Mesenchymal stem cell (in vitro differentiated cells and primary cell): ENCODE measurements around the gene HTN3.
"Not testable (repeated sequence)": the region's sequence is repeated elsewhere in the genome, so short reads cannot be mapped to it uniquely, and the experiment has no call there.

Experiments
- DNase-seq: peaks from one replicate; pipeline ENCODE4 v3.0.0-alpha.2; 2013
- H2AFZ ChIP-seq: one replicate; pipeline ENCODE4 v1.6.1; 2013; ENCODE audit warnings: low read depth, mild to moderate bottlenecking, control low read depth, inconsistent platforms, low read length, moderate library complexity
- H2AK5ac ChIP-seq: 2 replicates; pipeline ENCODE4 v1.6.1; 2013; ENCODE audit warnings: low read length, moderate library complexity, mild to moderate bottlenecking, inconsistent platforms; ENCODE audit not compliant: severe bottlenecking
- H2BK120ac ChIP-seq: one replicate; pipeline ENCODE4 v1.6.1; 2013; ENCODE audit warnings: low read depth, mild to moderate bottlenecking, inconsistent platforms, low read length, moderate library complexity
- H2BK12ac ChIP-seq, 2 experiments: one replicate each; pipeline ENCODE4 v1.6.1; 2013; ENCODE audit warnings: inconsistent platforms in 2 of 2, low read length in 2 of 2, mild to moderate bottlenecking in 2 of 2, moderate library complexity in 2 of 2, control low read depth in 1 of 2
- H2BK15ac ChIP-seq: one replicate; pipeline ENCODE4 v1.6.1; 2013; ENCODE audit warnings: mild to moderate bottlenecking, low read depth, inconsistent platforms; ENCODE audit not compliant: poor library complexity, severe bottlenecking
- H2BK5ac ChIP-seq: 2 replicates; pipeline ENCODE4 v1.6.1; 2013; ENCODE audit warnings: low read depth, mild to moderate bottlenecking, low read length, control low read depth, inconsistent platforms; ENCODE audit not compliant: poor library complexity, severe bottlenecking
- H3K14ac ChIP-seq, 2 experiments: one replicate each; pipeline ENCODE4 v1.6.1; 2013; ENCODE audit warnings: inconsistent platforms in 2 of 2, low read length in 2 of 2, control low read depth in 1 of 2, mild to moderate bottlenecking in 1 of 2, moderate library complexity in 1 of 2
- H3K18ac ChIP-seq, 2 experiments: one replicate each; pipeline ENCODE4 v1.6.1; 2013; ENCODE audit warnings: inconsistent platforms in 2 of 2, low read length in 2 of 2, control low read depth in 1 of 2, low read depth in 1 of 2, mild to moderate bottlenecking in 1 of 2
- H3K23ac ChIP-seq, 2 experiments: one replicate each; pipeline ENCODE4 v1.6.1; 2013; ENCODE audit warnings: inconsistent platforms in 2 of 2, low read length in 2 of 2, mild to moderate bottlenecking in 2 of 2, moderate library complexity in 2 of 2, control low read depth in 1 of 2
- H3K27ac ChIP-seq: 2 replicates; pipeline ENCODE4 v1.5.1; 2013; ENCODE audit warnings: mild to moderate bottlenecking, moderate library complexity, low read length, control low read depth, inconsistent platforms; ENCODE audit not compliant: poor library complexity, severe bottlenecking
- H3K27me3 ChIP-seq, 2 experiments: 2 replicates each; pipeline versions ENCODE4 v1.6.1 to v1.7.0; 2013; ENCODE audit warnings: low read length in 2 of 2, mild to moderate bottlenecking in 2 of 2, moderate library complexity in 2 of 2, control low read depth in 1 of 2, inconsistent platforms in 1 of 2; ENCODE audit not compliant: control insufficient read depth in 1 of 2, insufficient read depth in 1 of 2
- H3K36me3 ChIP-seq, 2 experiments: 2 replicates each; pipeline versions ENCODE4 v1.6.1 to v1.7.0; 2013; ENCODE audit warnings: low read length in 2 of 2, control low read depth in 1 of 2, inconsistent platforms in 1 of 2, low read depth in 1 of 2, mild to moderate bottlenecking in 1 of 2; ENCODE audit not compliant: insufficient read depth in 2 of 2, control insufficient read depth in 1 of 2
- H3K4ac ChIP-seq, 2 experiments: one replicate each; pipeline ENCODE4 v1.6.1; 2013; ENCODE audit warnings: inconsistent platforms in 2 of 2, low read length in 2 of 2, mild to moderate bottlenecking in 2 of 2, moderate library complexity in 2 of 2, control low read depth in 1 of 2, low read depth in 1 of 2
- H3K4me1 ChIP-seq: 2 replicates; pipeline ENCODE4 v1.6.1; 2013; ENCODE audit warnings: low read depth, low read length, control low read depth; ENCODE audit not compliant: control insufficient read depth, insufficient read depth
- H3K4me2 ChIP-seq: 2 replicates; pipeline ENCODE4 v1.6.1; 2013; ENCODE audit warnings: low read length, mild to moderate bottlenecking, inconsistent platforms; ENCODE audit not compliant: poor library complexity, severe bottlenecking
- H3K4me3 ChIP-seq, 2 experiments: 2 replicates each; pipeline versions ENCODE4 v1.5.1 to v1.7.0; 2013; ENCODE audit warnings: low read length in 2 of 2, mild to moderate bottlenecking in 2 of 2, control low read depth in 1 of 2, low read depth in 1 of 2; ENCODE audit not compliant: insufficient read depth in 1 of 2
- H3K79me1 ChIP-seq: replicated peaks from 2 replicates; pipeline ENCODE4 v1.6.1; 2013; ENCODE audit warnings: mild to moderate bottlenecking, control low read depth, low read length, inconsistent platforms; ENCODE audit not compliant: poor library complexity, severe bottlenecking
- H3K9ac ChIP-seq: 2 replicates; pipeline ENCODE4 v1.7.0; 2013; ENCODE audit warnings: mild to moderate bottlenecking, low read length, moderate library complexity
- H3K9me3 ChIP-seq: 2 replicates; pipeline ENCODE4 v1.7.0; 2013; ENCODE audit warnings: mild to moderate bottlenecking, low read length; ENCODE audit not compliant: control insufficient read depth
- H4K8ac ChIP-seq: one replicate; pipeline ENCODE4 v1.6.1; 2013; ENCODE audit warnings: inconsistent platforms, mild to moderate bottlenecking, low read length, moderate library complexity
- H4K91ac ChIP-seq: one replicate; pipeline ENCODE4 v1.6.1; 2013; ENCODE audit warnings: mild to moderate bottlenecking, low read length, inconsistent platforms
- WGBS: methylation state at CpG from one replicate; pipeline ENCODE4 v1.1.7; 2013; ENCODE audit warnings: mixed read lengths; 5-methylcytosine and 5-hydroxymethylcytosine counted together

The HTN3 gene

GRCh38 chr4:70002507-70002906, 25.8 kb upstream of the HTN3 start:
- no peak overlapping the region for H2AFZ ChIP-seq

DNA sequence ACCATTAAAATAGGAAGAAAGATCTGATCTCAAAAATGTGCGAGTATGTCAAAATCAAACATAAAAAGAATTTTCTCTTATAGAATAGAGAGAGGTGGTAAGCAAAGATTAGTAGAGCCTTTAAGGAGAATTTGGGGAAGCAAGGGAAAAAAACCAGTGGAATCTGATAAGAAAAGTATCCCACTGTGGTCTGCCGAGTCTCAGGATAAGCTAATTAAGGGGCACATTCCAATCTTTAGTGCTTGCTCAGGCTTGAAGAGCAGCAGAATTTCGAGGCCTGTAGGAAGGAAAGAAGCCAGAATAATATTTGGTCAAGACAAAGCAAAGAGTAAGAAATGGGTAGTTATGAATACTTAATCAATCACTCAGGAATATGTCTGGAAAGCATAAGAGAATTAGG, 19.5 kb upstream of the HTN3 start:
- Histone ChIP-seq H2BK15ac (no peak overlapping the region), H3K27ac (no peak overlapping the region), H3K18ac (no peak overlapping the region), H3K4me2 (no peak overlapping the region), H3K36me3 (no peaks in the 10 kb centered on the region), H3K14ac (no peak overlapping the region), H3K27me3 (no peaks in the 10 kb centered on the region), H3K9ac (no peak overlapping the region), H3K4me3 (no peak overlapping the region), H3K4ac (no peak overlapping the region), H3K79me1 (no peaks in the 10 kb centered on the region), H2AK5ac (no peak overlapping the region), H2BK12ac (no peak overlapping the region), H2AFZ (no peak overlapping the region), H2BK120ac (no peak overlapping the region), H4K8ac (no peak overlapping the region), H3K23ac (no peak overlapping the region), H3K9me3 (peaks cover 4% of the 10 kb centered on the region), H3K4me1 (no peaks in the 10 kb centered on the region), H2BK5ac (no peak overlapping the region), H4K91ac (no peak overlapping the region)
- no peak for DNase-seq
- WGBS = 8% methylated on average over 2 of the region's 3 CpGs

More at GRCh38 chr4:70002507-70002906, 25.8 kb upstream of the HTN3 start:
- H3K9ac ChIP-seq = no peak overlapping the region
- no peak overlapping the region for H3K14ac ChIP-seq
- no peak overlapping the region for H2BK120ac ChIP-seq
- H3K79me1 ChIP-seq = no peaks in the 10 kb centered on the region
- no peak overlapping the region for H4K91ac ChIP-seq
- H3K4ac ChIP-seq = no peak overlapping the region
- no peak overlapping the region for H3K23ac ChIP-seq
- H3K9me3 ChIP-seq = no peaks in the 10 kb centered on the region
- no peak overlapping the region for H3K27ac ChIP-seq
- no peak overlapping the region for H2BK5ac ChIP-seq
- H3K36me3 ChIP-seq = no peaks in the 10 kb centered on the region
- no peaks in the 10 kb centered on the region for H3K4me1 ChIP-seq
- H3K18ac ChIP-seq = no peak overlapping the region
- no peak overlapping the region for H3K4me2 ChIP-seq
- no peaks in the 10 kb centered on the region for H3K27me3 ChIP-seq
- H2BK12ac ChIP-seq = no peak overlapping the region
- H2AK5ac ChIP-seq = no peak overlapping the region
- no peak overlapping the region for H4K8ac ChIP-seq
- no peak overlapping the region for H3K4me3 ChIP-seq
- H2BK15ac ChIP-seq = no peak overlapping the region
- DNase-seq = no peak

DNA sequence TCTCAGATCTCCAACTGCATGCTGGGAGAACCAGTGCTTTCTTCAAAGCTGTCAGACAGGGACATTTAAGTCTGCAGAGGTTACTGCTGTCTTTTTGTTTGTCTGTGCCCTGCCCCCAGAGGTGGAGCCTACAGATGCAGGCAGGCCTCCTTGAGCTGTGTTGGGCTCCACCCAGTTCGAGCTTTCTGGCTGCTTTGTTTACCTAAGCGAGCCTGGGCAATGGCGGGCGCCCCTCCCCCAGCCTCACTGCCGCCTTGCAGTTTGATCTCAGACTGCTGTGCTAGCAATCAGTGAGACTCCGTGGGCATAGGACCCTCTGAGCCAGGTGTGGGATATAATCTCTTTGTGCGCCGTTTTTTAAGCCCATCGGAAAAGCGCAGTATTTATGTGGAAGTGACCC, 9.3 kb upstream of the HTN3 start:
- not testable (repeated sequence) for H3K79me1 ChIP-seq, H2AK5ac ChIP-seq, H4K8ac ChIP-seq, H3K18ac ChIP-seq, H3K4me1 ChIP-seq, H2BK12ac ChIP-seq, H3K9me3 ChIP-seq, H3K4ac ChIP-seq, H2AFZ ChIP-seq, H2BK5ac ChIP-seq, H2BK120ac ChIP-seq, H3K27ac ChIP-seq, DNase-seq, H4K91ac ChIP-seq, H3K27me3 ChIP-seq, H3K4me2 ChIP-seq, H3K9ac ChIP-seq, H3K4me3 ChIP-seq, H3K14ac ChIP-seq, H2BK15ac ChIP-seq, H3K36me3 ChIP-seq, H3K23ac ChIP-seq
- 65% methylated on average over 6 of the region's 10 CpGs for WGBS

DNA sequence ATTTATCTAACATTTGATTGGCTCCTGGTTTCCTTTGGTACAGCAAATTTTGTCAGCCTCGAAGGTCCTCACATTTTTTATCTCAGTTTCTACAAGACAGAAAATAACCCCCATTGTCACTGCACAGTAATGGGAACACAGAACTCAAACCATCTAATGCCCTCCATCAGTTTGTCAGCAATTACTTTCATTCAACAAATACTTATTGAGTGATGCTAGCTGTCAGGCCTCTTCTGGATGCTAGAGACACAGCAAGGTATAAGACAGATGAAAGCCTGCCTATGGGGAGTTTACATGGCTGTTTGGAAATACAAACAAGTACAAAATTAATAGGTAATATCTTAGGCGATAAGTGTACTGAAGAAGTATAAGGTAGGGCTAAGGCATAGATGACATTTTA, 5.0 kb upstream of the HTN3 start:
- Histone ChIP-seq H3K9me3 (no peaks in the 10 kb centered on the region), H3K36me3 (no peaks in the 10 kb centered on the region), H3K4me3 (no peak overlapping the region), H3K4me1 (no peaks in the 10 kb centered on the region), H3K4ac (no peak overlapping the region), H2BK120ac (no peak overlapping the region), H3K27ac (no peak overlapping the region), H3K27me3 (no peaks in the 10 kb centered on the region), H2BK5ac (no peak overlapping the region), H4K91ac (no peak overlapping the region), H2BK15ac (no peak overlapping the region), H3K79me1 (no peaks in the 10 kb centered on the region), H2AFZ (no peak overlapping the region), H3K4me2 (no peak overlapping the region), H2AK5ac (no peak overlapping the region), H3K9ac (no peak overlapping the region), H3K18ac (no peak overlapping the region), H4K8ac (no peak overlapping the region), H3K23ac (no peak overlapping the region), H2BK12ac (no peak overlapping the region), H3K14ac (no peak overlapping the region)
- 75% methylated on average over 2 of the region's 2 CpGs for WGBS
- DNase-seq = no peak
